Activated naive CD8-positive, alpha-beta T cell treated with anti-CD3 and anti-CD28 coated beads for 36 hours (primary cell): Measurements from ENCODE around the gene MACO1. TPM values are rescaled to one million over a fixed set of nuclear protein-coding genes. Genes with fewer than 3 reads are reported as not detected.
"Not testable (repeated sequence)": the region's sequence is repeated elsewhere in the genome, so short reads cannot be mapped to it uniquely, and the experiment has no call there.

Experiments used
- DNase-seq: peaks from one replicate; pipeline ENCODE4 v3.0.0; 2021
- H3K27ac Mint-ChIP-seq: one replicate; pipeline ENCODE4 v1.8.0; 2022; ENCODE audit warnings: mild to moderate bottlenecking, moderate library complexity, mixed read lengths
- H3K27me3 Mint-ChIP-seq: one replicate; pipeline ENCODE4 v1.8.0; 2022; ENCODE audit warnings: mild to moderate bottlenecking, mixed read lengths
- H3K36me3 Mint-ChIP-seq: one replicate; pipeline ENCODE4 v1.8.0; 2021; ENCODE audit warnings: mild to moderate bottlenecking, mixed read lengths
- H3K4me1 Mint-ChIP-seq: one replicate; pipeline ENCODE4 v1.8.0; 2021; ENCODE audit warnings: mixed read lengths
- H3K4me3 Mint-ChIP-seq: one replicate; pipeline ENCODE4 v1.8.0; 2022; ENCODE audit warnings: mild to moderate bottlenecking, moderate library complexity, mixed read lengths
- H3K9me3 Mint-ChIP-seq: one replicate; pipeline ENCODE4 v1.8.0; 2022; ENCODE audit warnings: mixed read lengths
- total RNA-seq, 2 experiments: library from RNA; stranded (reverse); gene quantifications; one replicate each; pipeline ENCODE4 v1.2.3, GENCODE V29; 2021

MACO1 gene
- total RNA-seq, 2 experiments from 2014 or later: 19.8 to 20.9 TPM

DNA sequence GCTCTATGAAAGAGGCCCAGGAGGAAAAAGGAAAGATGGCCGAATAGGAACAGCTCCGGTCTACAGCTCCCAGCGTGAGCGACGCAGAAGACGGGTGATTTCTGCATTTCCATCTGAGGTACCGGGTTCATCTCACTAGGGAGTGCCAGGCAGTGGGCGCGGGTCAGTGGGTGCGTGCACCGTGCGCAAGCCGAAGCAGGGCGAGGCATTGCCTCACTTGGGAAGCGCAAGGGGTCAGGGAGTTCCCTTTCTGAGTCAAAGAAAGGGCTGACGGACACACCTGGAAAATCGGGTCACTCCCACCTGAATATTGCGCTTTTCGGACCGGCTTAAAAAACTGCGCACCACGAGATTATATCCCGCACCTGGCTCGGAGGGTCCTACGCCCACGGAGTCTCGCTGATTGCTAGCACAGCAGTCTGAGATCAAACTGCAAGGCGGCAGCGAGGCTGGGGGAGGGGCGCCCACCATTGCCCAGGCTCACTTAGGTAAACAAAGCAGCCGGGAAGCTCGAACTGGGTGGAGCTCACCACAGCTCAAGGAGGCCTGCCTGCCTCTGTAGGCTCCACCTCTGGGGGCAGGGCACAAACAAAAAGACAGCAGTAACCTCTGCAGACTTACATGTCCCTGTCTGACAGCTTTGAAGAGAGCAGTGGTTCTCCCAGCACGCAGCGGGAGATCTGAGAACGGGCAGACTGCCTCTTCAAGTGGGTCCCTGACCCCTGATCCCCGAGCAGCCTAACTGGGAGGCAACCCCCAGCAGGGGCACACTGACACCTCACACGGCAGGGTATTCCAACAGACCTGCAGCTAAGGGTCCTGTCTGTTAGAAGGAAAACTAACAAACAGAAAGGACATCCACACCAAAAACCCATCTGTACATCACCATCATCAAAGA, 76.1 kb downstream of the MACO1 start:
- H3K27ac Mint-ChIP-seq: peak overlapping the region; percentile 11
- not testable (repeated sequence) for H3K27me3 Mint-ChIP-seq, H3K9me3 Mint-ChIP-seq, H3K36me3 Mint-ChIP-seq, DNase-seq
- peak overlapping the region; percentile 56 for H3K4me3 Mint-ChIP-seq
- H3K4me1 Mint-ChIP-seq: peaks cover 19% of the 10 kb centered on the region

- DNase-seq: no peak
- Mint-ChIP-seq H3K36me3 (no peaks in the 10 kb centered on the region), H3K4me1 (no peaks in the 10 kb centered on the region), H3K4me3 (no peak overlapping the region), H3K9me3 (no peaks in the 10 kb centered on the region), H3K27me3 (no peaks in the 10 kb centered on the region), H3K27ac (no peak overlapping the region)
Observed at GRCh38 chr1:25513666-25514065, 83.0 kb downstream of the MACO1 start.

DNA sequence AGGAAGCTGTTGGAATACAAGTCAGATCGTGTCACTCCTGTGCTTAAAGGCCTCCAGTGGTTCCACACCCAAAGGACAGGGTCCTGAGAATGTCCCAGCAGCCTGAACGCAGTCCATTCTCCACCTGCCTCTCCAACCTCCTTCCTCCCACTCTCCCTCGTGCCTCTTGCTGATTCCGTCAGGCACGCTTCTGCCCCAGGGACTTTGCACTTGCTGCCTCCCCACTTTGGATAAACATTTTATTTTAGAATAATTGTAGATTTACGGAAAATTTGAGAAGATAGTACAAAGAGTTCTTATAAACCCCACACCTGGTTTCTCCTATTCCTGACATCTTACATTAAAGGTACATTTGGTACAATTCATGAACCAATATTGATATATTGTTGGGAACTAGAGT, 84.3 kb downstream of the MACO1 start:
- no peaks in the 10 kb centered on the region for H3K9me3 Mint-ChIP-seq
- DNase-seq: no peak
- H3K27ac Mint-ChIP-seq: no peak overlapping the region
- H3K36me3 Mint-ChIP-seq: no peaks in the 10 kb centered on the region
- H3K4me3 Mint-ChIP-seq: no peak overlapping the region
- no peaks in the 10 kb centered on the region for H3K27me3 Mint-ChIP-seq
- H3K4me1 Mint-ChIP-seq: no peaks in the 10 kb centered on the region

DNA sequence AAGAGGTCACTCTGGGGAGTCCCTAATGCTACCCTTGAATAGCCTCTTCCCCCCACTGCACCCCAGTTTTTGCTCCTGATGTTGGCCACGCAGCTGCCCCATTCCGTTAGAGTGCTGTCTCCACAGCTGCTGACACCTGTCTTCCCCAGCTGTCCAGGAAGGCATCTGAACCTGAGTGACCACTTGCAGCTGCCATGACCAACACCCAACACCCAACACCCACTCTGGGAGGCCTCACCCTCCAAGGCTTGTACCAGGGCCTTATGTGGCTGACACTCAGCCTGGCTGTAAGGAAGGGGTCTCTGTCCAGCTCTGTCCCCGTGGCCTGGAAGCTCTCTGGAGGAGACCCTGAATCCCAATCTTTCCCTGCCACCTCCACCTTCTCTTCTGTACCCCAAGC, 86.0 kb downstream of the MACO1 start:
- H3K36me3 Mint-ChIP-seq: no peaks in the 10 kb centered on the region
- H3K27me3 Mint-ChIP-seq: no peaks in the 10 kb centered on the region
- H3K9me3 Mint-ChIP-seq: no peaks in the 10 kb centered on the region
- DNase-seq: no peak
- peaks cover 6% of the 10 kb centered on the region for H3K4me1 Mint-ChIP-seq
- no peak overlapping the region for H3K27ac Mint-ChIP-seq
- no peak overlapping the region for H3K4me3 Mint-ChIP-seq

- peaks cover 6% of the 10 kb centered on the region for H3K4me1 Mint-ChIP-seq
- H3K9me3 Mint-ChIP-seq: no peaks in the 10 kb centered on the region
- H3K27ac Mint-ChIP-seq: no peak overlapping the region
- H3K4me3 Mint-ChIP-seq: no peak overlapping the region
- H3K36me3 Mint-ChIP-seq: no peaks in the 10 kb centered on the region
- no peaks in the 10 kb centered on the region for H3K27me3 Mint-ChIP-seq
- no peak for DNase-seq
Observed at GRCh38 chr1:25517476-25518394, 87.0 kb downstream of the MACO1 start.

DNA sequence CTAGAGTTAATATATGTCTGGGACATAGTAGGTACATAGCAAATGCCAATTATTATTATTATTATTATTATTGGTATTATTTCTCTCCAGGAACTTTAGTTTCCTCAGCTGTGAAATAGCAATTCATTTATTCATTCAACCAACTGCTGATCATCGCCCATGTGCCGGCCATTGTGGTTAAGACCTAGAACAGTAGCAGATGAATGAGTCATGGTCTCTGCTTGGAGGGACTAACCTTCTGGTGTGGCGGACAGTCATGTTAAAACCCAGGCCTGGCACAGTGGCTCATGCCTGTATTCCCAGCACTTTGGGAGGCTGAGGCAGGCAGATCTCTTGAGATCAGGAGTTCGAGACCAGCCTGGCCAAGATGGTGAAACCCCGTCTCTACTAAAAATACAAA, 88.9 kb downstream of the MACO1 start:
- Mint-ChIP-seq H3K27me3 (no peaks in the 10 kb centered on the region), H3K36me3 (no peaks in the 10 kb centered on the region), H3K4me1 (peaks cover 6% of the 10 kb centered on the region), H3K4me3 (no peak overlapping the region), H3K9me3 (no peaks in the 10 kb centered on the region), H3K27ac (no peak overlapping the region)
- DNase-seq: no peak

- H3K4me1 Mint-ChIP-seq: peaks cover 6% of the 10 kb centered on the region
- no peak overlapping the region for H3K27ac Mint-ChIP-seq
- no peaks in the 10 kb centered on the region for H3K36me3 Mint-ChIP-seq
- peaks cover 4% of the 10 kb centered on the region for H3K9me3 Mint-ChIP-seq
- no peaks in the 10 kb centered on the region for H3K27me3 Mint-ChIP-seq
- peak; percentile 56 for DNase-seq
- no peak overlapping the region for H3K4me3 Mint-ChIP-seq
Observed at GRCh38 chr1:25520446-25521061, 89.9 kb downstream of the MACO1 start.

DNA sequence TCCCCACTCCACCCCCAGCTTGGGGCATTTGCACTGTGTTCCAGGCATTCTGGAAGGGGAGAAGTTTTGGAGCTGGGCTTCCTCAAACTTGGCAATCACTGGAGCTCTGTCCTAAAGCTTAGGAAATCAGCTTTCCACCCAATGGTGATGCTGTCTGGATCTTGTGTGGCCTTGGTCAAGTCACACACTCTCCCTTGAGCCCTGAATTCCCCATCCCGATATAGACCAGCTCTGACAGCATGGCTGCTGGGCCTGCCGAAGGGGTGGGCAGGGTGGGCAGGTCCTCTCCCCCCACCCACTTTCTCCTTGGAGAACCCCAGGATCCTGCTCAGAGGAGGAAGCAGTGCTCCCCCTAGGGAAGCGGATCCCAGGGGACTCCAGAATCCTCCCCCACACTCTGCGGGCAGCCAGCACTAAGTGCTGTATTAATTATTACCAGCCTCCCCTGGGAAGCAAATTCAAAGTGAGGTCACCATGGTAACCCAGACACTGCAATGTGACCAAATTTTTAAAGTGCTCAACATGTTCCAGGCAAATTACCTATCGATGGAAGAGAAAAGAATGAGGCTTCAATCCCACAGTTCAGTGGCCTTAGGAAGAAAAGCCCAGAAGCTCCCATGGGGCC, 91.4 kb downstream of the MACO1 start:
- Mint-ChIP-seq H3K9me3 (peaks cover 4% of the 10 kb centered on the region), H3K27me3 (no peaks in the 10 kb centered on the region), H3K4me3 (no peak overlapping the region), H3K36me3 (no peaks in the 10 kb centered on the region), H3K4me1 (peaks cover 6% of the 10 kb centered on the region), H3K27ac (no peak overlapping the region)
- DNase-seq: no peak

- H3K4me1 Mint-ChIP-seq: peaks cover 6% of the 10 kb centered on the region
- H3K27me3 Mint-ChIP-seq: no peaks in the 10 kb centered on the region
- peaks cover 4% of the 10 kb centered on the region for H3K9me3 Mint-ChIP-seq
- no peaks in the 10 kb centered on the region for H3K36me3 Mint-ChIP-seq
- DNase-seq: no peak
- H3K4me3 Mint-ChIP-seq: no peak overlapping the region
- no peak overlapping the region for H3K27ac Mint-ChIP-seq
Observed at GRCh38 chr1:25523542-25523941, 92.8 kb downstream of the MACO1 start.

DNA sequence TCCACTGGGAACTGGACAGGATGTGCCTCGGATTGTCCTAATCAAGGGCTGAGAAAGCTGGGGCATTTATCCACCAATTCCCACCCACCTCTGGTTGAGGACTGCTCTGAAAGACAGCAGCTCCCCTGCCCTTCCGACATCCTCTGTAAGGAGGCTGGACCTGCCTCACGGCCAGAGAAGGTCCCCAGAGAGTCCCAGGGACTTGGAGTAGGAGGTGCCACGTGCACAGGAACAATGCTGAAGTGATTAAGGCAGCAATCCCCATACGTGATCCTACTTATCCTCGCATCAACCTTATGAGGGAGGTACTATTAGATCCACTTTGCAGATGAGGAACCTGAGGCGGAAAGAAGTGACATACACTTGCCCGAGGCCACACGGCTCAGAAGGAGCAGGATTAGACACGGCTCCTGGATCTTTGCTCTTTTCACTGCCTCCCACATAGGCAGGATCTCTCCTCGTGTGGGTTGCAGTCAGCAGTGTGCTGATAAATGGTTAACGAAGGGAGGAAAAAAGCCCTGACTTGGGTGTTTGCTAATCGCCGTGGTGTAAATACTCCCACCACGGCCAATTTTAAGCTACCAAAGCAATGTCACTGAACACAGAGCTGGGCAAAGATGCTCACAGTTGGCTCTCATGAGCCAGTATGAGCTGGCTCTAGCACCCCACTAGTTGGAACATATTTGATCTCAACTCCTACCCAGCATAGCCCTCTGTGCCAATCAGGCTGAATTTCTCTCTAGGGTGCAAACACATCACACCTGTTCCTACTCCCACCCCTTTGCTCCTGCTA, 94.1 kb downstream of the MACO1 start:
- Mint-ChIP-seq H3K27me3 (no peaks in the 10 kb centered on the region), H3K36me3 (no peaks in the 10 kb centered on the region), H3K4me3 (no peak overlapping the region), H3K27ac (no peak overlapping the region), H3K4me1 (peaks cover 6% of the 10 kb centered on the region), H3K9me3 (peaks cover 4% of the 10 kb centered on the region)
- no peak for DNase-seq

DNA sequence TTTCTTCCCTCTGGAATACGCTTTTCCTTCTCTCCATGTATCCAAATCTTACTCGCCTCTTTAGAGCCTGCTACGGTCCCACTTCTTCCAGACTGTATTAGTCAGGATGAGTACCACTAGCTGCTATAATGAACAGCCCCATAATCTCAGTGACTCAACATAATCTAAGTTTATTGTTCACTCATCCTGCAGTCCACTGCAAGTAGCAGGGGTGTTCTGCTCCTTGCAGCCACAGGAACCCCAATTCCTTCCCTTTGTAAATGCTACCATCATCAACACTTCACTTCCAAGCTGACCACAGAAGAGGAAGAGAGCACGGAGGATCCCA, 94.6 kb downstream of the MACO1 start:
- H3K27ac Mint-ChIP-seq: no peak overlapping the region
- peaks cover 4% of the 10 kb centered on the region for H3K9me3 Mint-ChIP-seq
- no peak for DNase-seq
- peaks cover 4% of the 10 kb centered on the region for H3K4me1 Mint-ChIP-seq
- H3K27me3 Mint-ChIP-seq: no peaks in the 10 kb centered on the region
- H3K4me3 Mint-ChIP-seq: no peak overlapping the region
- H3K36me3 Mint-ChIP-seq: no peaks in the 10 kb centered on the region

- no peak overlapping the region for H3K27ac Mint-ChIP-seq
- no peaks in the 10 kb centered on the region for H3K4me1 Mint-ChIP-seq
- no peaks in the 10 kb centered on the region for H3K27me3 Mint-ChIP-seq
- no peak overlapping the region for H3K4me3 Mint-ChIP-seq
- H3K9me3 Mint-ChIP-seq: peaks cover 4% of the 10 kb centered on the region
- no peaks in the 10 kb centered on the region for H3K36me3 Mint-ChIP-seq
- DNase-seq: no peak
Observed at GRCh38 chr1:25526753-25527152, 96.1 kb downstream of the MACO1 start.

DNA sequence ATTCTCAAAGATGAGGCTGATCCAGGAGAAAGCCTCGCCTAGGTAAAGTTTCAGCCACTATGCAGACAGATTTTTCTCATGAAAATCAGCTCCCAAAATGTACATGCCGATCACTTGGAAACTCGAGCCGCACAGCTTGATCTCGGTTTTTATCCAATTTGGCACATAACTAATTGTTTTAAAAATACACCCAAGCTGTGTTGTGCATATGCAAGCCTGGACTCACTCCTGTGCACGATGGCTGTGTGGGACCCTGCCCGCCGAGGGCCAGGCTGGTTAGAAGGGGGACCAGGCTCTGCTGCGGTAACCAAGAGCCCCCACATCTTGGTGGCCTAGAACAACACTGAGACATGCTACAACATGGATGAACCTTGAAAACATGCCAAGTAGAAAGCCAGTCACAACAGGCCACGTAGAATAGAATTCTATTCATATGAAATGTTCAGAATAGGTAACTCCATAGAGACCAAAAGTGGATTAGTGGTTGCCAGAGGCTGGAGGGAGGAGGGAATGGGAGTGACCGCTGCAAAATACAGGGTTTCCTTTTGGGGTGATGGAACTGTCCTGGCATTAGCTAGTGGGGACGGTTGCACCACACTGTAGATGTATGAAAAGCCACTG, 96.6 kb downstream of the MACO1 start:
- no peak for DNase-seq
- Mint-ChIP-seq H3K4me1 (no peaks in the 10 kb centered on the region), H3K27ac (no peak overlapping the region), H3K27me3 (no peaks in the 10 kb centered on the region), H3K9me3 (peaks cover 4% of the 10 kb centered on the region), H3K36me3 (no peaks in the 10 kb centered on the region), H3K4me3 (no peak overlapping the region)
